Measurements from ENCODE around the gene BCL7C.

The BCL7C gene

DNA sequence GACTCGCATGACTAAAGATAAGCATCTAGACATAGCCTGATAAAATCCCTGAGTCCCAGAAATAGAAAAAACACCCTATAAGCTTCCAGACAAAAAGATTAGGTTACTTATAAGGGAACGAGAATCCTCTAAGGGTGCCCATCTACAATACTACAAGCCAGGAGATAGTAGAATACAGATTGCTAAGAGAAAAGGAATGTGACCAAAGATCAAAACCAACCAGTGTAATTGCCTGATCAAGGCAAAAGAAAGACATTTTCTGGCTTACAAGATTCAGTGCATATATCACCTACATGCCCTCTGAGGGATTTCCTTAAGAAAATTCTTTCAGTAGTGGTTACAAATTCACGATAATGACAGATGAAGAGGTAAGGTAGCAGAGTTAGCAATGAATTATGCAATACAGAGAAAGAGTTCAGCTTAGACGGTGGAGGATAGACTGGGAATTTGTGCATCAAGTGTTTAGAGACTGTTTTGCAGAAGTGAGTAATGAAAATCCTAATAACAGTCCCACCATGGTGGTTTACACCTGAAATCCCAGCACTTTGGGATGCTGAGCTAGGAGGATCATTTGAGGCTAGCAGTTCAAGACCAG is 35.0 kb downstream of the BCL7C start:
- no peak for DNase-seq

DNA sequence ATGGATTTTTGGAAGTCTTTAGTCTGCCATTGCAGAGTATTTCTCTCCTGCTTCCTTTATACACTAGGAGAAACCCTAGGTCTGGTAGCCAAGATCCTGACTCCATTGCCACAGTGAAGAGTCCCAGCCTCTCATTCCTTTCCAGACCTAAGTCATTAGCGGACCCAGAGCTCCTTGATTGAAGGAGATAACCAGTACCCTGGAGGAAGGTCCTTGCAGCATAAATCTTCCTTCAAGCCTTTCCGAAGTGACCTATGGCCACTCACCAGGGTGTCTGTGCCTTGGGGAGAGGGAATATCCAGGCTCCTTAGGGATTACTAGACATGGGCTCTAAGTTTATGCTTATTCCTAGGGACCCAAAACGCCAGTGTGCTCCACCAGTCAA is 35.8 kb downstream of the BCL7C start:
- no peak for DNase-seq

DNA sequence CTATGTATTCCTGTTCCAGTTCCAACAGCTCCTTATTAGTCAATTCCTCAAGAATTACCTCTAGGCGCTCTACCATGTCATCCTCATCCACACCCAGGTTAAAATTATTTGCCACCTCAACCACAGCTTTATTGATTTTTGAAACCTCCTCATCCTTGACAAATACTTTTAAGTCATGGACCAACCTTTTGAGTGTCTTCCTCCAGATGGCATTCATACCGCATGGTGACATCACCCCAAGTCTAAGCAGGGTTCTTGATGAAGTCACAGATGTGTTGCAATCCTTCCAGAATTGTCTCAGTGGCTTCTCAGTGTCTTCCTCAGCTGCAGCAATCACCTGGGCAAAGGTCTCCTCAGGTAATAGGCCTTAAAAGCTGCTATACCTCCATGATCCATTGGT is 40.1 kb downstream of the BCL7C start:
- DNase-seq, result no peak

DNA sequence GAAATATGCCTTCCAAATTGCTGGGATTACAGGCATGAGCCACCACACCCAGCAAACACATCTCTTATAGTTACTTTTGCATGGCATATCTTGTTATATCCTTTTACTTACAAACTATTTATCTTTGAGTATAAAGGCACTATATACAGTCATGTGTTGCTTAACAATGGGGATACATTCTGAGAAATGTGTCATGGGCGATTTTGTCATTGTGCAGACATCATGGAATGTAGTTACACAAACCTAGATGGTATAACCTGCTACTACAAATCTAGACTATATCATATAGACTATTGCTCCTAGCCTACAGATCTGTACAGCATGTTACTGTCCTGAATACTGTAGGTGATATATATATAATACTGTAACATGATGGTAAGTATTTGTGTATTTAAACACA is 43.6 kb downstream of the BCL7C start:
- DNase-seq, result no peak

DNA sequence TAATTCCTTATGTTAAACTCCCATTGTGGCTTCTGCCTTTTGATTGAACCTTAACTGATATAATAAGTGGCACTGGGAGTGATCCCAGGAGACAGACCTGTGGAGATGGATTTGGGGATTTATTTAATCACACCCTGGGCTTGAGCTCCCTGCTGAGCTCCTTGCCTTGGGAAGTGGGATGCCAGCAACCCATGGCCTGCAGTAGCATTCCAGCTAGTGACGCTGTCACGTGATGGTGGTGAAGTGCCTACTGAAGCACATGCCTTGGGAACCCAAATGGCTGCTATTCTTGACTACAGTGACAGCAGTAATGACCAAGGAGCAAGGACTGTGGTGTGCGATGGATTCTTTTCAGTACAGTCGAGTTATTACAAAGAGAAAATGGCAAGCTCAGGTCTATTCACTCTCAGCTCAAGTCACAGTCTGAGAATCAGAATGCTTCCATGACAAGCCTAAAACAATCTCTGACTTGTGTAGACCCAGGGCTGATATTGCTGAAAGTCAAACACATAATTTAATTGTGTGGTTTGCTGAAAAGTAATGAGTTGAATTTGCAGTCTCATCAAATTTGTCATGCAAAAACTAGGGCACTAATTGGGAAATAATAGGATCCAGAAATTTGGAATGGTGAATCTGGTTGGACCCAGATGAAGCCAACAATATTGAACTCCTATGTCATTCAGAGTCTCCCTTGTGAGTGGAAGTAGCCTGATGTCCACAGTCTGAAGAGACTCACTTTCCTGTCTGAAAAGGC is 47.1 kb downstream of the BCL7C start:
- DNase-seq, result no peak

DNA sequence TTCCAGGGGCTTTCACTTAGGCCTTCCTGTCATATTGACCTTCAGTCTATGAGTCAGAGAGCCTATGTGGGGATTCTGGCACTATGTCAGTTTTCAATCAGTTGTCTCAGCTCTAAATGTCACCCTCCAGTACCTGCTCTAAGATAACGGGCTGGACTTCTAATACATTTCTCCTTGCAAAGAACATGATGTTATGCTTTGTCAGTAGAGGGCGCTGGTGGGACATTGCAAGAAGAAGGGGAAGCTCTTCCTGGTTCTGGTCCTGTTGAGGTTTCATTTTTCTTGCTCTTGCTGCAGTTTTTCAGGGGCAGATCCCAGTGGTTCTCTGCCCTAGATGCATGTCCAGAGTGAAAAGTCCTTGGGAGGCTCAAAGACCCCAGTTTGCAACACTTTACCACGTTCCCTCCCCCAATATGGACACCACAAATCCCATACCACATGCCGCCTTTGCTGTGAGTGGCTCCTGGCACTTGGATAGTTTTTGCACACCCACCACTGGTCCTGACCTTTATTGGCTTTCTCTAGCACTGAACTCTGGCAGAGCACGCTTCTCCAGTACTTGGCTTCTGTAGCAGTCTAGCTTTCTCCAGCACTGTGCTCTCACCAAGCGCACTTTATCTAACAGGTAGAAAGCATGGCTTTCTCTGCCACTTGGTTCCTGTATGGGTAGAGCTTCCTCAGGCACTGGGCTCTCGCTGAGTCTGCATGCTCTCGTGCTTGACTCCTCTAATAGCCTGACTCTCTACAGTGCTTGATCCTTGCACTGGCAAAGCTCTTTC is 49.0 kb downstream of the BCL7C start:
- peak; percentile 52 for DNase-seq

DNA sequence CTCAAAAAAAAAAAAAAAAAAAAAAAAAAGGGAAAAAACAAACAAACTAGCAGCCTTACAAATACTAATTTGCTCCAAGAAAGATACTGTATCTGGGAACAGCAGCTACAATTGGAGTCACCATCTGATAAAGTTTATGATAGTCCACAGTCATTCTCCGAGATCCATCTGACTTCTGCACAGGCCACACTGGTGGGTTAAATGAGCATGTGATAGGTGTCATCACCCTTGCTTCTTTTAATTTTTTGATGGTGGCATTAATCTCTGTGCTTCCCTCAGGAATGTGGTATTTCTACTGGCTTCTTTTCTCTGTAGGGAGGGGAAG is 49.6 kb downstream of the BCL7C start:
- no peak for DNase-seq

DNA sequence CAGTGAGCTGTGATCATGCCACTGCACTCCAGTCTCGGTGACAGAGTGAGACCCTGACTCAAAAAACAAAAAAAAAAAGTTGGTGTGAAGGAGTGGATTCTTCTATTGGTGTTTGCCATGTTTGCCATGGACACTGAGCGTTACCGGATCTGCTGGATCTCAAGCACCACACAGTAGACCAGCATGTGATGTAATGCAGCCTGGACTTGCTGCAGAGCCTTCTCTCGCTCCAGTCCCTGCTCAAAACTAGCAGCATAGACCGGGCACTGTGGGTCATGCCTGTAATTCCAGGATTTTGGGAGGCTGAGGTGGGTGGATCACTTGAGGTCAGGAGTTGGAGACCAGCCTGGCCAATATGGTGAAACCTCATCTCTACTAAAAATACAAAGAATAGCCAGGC is 50.4 kb downstream of the BCL7C start:
- no peak for DNase-seq

DNA sequence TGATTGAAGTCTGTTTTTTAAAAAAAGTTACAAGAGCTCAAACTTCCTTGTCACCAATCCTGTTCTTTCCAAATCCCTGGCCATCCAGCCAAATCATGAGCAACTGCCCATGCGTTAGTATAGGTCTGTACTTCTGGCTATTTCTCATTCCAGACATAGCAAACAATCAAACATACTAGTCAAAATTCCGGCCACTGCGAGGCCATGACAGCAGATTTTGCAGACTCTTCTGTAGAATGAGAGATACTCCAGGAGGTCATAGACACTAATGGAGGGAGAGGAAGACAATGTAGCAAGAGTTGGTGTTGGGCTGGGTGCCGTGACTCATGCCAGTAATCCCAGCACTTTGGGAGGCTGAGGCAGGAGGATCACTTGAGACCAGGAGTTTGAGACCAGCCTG is 50.9 kb downstream of the BCL7C start:
- no peak for DNase-seq

DNA sequence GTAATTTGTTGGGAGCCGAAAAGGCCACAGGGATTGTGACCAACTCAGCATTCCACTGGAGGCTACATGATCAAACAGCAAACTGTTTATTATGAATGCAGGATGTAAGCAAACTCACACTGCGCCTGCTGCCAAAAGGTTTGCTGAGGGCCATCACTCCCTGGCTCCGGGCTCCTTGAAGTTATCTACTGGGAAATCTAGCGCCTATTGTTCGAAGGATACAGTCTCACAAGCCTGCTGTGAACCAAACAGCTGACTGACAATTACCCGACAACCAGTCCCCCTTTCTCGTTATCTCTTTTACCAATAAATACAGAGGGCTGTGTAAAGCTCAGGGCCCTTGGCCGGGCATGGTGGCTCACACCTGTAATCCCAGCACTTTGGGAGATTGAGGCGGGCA is 52.5 kb downstream of the BCL7C start:
- DNase-seq, result no peak

DNA sequence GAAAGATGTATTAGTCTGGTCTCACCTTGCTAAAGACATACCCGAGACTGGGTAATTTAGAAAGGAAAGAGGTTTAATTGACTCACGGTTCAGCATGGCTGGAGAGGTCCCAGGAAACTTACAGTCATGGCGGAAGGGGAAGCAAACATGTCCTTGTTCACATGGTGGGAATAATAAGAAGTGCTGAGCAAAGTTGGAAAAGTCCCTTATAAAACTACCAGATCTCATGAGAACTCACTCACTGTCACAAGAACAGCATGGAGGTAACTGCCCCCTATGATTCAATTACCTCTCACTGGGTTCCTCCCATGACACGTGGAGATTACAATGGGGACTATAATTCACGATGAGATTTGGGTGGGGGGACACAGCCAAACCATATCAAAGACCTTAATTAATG is 53.3 kb downstream of the BCL7C start:
- DNase-seq, result no peak

DNA sequence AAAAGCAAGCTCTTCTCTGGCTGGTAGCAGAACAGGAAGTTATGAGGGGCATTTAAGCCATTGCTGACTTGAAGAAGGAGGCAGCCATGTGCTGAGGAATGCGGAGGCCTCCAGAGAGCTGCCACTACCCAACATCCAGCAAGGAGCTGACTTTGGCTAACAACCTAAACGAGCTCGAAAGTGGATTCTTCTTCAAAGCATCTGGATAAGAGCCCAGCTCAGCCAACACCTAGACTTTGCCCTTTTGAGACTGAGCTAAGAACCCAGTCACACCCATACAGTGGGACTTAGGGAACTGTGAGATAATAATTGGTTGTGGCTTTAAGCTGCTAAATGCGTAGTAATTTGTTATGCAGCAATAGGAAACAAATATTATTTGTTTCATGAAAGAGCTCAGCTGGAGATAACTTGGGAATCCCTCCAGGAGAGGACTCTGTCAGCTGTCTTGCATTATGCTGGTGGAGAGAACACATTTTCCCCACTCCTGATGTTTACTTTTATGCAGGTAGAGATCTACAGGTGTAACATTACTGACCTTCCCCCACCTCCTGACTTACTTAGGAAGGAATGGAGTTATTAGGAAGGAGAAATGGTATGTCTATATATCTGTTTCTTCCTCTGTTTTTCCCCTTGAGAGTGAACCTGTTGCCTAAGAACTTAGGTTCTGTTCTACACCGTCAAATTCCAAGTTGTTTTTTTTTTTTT is 54.2 kb downstream of the BCL7C start:
- no peak for DNase-seq

DNA sequence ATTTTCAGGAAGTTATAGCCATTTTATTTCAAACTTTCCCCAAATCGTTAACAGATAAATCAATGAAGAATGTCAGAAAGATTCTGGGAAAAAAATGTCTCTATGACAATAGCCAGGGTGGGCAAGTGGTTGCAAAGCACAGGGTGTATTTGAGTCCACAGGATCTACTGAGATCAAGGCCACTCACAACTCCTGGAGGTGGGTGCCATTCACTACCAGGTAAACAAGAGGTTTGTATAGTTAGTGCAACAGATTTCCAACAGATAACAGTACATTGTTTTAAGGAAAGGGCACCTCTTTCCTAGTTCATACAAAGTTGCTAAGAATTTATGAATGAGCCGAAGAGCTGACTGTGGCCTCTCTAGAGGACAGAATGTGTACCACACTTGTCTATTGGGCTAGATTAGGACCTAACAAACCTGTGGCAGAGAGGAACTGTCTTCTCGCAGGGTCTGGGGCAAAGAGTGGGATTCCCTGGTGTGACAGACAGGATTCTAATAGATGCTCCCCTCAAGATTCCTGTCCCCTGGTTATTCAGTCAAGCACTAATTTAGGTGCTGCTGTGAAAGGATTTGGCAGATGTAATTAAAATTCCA is 54.9 kb downstream of the BCL7C start:
- no peak for DNase-seq

DNA sequence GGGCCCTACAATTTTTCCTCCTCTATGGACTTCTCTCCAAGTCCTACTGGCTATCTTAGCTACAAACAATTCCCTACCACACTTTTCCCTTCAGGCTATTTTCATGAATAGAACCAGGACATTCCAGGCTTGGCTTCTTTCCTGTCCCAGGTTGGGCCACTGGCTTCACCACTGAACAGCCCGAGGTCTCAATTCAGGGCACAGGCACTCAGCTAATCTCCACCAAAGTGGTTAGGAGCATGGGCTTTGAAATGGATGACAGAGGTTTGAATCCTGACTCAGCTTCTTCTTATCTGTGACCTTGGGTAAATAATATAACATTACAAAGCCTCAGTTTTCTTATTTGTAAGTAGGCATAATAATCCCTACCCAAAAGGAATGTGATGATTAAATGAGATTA is 56.0 kb downstream of the BCL7C start:
- DNase-seq, result no peak
